GM21367 (cell line): ENCODE results near the gene CELSR2.

ENCODE experiments used
- ATAC-seq: cut with Tn5 transposase; IDR thresholded peaks from one replicate; pipeline ENCODE4 v1.9.1; 2021; ENCODE audit not compliant: unreplicated experiment

CELSR2 gene

DNA sequence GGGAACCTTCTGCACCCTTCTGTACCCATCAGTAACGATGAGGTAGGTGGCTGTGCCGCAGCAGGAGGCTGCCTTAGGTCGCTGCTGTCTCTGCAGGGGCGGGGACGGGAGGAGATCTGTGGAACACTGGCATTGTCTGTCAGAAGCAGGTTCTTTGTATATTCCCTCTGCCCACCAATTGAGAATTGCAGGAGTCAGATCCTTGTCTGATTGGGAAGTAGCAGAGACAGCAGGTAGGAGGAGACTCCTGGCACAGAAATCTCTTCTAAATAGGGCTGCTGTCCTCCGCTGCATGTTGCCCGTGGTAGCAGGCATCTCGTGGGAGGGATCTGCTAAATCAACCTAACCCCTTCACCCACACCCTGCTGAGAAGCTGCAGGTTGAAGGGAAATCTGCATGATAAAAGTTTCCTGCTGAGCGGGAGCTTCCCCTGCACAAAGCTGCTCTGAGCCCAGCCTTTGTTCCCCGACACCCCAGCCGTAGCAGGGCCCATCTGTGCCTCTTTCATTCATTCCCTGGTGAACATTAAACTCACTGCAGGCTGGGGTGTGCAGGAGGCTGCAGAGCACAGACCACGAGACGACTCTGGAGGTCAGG is 19.7 kb upstream of the CELSR2 start:
- ATAC-seq, result no peak

DNA sequence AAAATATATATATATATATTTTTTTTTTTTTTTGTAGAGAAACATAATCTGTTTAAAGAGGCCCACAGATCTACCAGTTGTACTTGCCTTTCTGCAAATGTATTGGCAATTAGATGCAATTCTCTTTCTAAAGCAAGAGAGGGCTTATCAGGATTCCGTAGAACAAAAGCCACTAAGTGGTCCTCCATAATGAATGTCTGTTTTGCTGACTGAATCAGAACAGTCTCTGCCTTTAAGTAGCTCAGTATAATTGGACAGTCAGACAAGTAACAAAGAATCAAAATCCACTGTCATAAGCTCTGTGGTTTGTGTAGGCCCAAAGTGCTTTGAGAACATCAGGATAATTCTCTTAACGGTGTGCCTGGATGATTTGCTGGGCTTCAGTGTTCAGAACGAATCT is 18.3 kb upstream of the CELSR2 start:
- no peak for ATAC-seq

GRCh38 chr1:109235137-109235536 is 14.2 kb upstream of the CELSR2 start:
- no peak for ATAC-seq

DNA sequence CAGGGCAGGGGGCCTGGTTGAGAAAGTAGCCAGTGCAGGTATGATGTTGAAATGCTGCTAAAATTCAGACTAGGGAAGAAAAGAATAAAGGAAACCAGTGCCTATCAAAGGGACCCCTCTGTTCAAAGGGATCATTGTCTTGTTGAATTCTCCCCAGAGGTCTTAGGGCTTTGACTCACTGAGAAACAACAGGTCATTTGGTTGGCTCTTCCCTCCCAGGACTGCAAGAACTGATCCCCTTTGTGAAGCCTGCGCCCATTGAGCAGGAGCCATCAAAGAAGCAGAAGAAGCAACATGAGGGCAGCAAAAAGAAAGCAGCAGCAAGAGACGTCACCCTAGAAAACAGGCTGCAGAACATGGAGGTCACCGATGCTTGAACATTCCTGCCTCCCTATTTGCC is 11.8 kb upstream of the CELSR2 start:
- ATAC-seq, result no peak

GRCh38 chr1:109238382-109238781 is 11.0 kb upstream of the CELSR2 start:
- no peak for ATAC-seq

DNA sequence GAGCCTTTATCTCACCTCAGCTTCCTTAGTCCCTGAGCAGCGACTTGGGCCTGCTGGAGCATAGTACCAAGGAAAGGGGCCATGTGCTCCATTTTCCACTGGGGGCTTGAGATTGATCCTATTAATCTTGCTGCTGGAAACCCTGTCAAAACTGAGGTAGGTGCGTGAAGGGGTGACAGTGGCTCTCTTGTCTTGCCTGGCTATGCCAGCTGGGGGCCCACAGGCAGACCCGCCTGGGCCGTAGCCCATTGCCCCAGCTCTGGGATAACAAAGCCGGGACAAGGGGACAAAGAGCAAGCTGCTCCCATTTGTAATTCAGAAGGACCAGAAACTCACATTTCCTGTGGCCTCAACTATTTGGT is 10.3 kb upstream of the CELSR2 start:
- no peak for ATAC-seq

DNA sequence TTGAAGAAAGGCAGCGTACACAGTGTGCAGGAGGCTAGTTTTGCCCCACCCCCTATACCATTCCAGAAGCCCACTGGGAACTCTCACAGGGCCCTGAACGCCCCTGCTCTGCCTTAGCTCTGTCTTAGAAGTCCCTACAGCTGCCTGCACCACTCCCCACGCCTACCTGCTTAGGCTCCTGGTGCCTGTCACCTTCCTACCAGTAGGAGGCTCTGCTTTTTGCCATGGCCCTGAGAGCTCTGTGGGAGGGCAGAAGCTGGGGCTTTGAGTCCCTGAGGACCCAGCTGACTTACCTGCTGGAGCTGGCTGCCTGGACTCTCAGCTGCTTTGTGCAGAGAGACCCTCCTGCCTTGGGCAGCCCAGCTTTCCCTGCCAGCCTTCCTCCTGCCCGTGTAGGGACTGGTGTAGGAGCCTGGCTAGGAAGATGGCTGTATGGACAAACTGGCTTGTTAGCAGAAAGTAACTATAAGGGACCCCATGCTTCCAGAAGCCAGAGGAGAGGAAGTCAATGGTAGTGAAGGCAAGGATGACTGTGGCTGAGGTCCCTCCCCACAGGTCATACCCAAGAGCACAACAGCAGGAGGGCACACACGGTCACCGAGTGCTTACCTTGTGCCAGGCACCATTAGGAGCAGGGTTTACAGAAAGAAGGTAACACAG is 9.8 kb upstream of the CELSR2 start:
- no peak for ATAC-seq

DNA sequence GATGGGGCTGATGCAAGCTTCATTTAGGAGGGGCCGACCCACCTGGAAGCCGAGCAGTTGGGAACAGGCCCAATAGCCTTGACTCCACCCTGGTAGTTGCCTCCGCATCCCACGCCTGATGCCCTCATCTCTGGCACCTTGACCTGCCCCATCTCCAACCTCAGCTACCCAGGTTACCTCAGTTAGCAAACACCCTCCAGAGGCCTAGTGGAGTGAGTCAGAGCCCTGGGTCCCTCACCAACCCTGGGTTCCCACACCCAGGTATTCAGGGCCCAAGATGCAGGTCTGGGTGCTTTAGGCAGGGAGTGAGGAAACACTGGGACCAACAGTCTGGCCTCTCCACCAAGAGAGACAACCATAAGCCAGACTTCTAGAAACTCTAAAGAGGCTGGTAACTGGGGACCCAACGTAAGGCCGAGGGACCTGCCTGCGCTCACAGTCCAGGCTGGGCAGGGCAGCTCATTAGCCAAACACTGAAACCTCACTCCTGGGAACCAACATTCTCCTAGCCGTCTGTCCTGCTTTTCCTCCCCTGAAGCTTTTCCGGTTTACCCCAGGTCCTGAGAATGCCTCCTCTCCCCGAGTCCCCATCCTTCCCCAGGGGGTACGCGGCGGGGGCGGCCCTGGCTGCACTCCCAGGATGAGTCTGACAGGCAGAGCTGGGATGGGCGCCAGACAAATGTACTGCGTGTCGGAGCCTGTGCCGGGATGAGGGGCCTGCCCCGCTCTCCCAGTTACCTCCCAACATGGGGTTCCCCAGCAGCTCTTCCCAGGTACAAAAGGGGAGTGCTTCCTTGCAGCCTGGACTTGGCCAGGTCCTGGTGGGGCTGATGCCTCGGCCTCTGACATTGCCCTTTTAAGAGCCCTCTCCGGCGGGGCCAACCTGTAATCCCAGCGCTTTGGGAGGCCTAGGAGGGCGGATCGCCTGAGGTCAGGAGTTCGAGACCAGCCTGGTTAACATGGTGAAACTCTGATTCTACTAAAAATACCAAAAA is 8.9 kb upstream of the CELSR2 start:
- no peak for ATAC-seq

- no peak for ATAC-seq
Measured at GRCh38 chr1:109241344-109241743, 8.0 kb upstream of the CELSR2 start.

- ATAC-seq, result no peak
Measured at GRCh38 chr1:109241841-109242345, 7.4 kb upstream of the CELSR2 start.

- ATAC-seq, result no peak
Measured at GRCh38 chr1:109242387-109242786, 7.0 kb upstream of the CELSR2 start.

GRCh38 chr1:109243221-109243620 is 6.1 kb upstream of the CELSR2 start:
- ATAC-seq, result no peak

GRCh38 chr1:109243860-109244552 is 5.3 kb upstream of the CELSR2 start:
- ATAC-seq, result no peak

DNA sequence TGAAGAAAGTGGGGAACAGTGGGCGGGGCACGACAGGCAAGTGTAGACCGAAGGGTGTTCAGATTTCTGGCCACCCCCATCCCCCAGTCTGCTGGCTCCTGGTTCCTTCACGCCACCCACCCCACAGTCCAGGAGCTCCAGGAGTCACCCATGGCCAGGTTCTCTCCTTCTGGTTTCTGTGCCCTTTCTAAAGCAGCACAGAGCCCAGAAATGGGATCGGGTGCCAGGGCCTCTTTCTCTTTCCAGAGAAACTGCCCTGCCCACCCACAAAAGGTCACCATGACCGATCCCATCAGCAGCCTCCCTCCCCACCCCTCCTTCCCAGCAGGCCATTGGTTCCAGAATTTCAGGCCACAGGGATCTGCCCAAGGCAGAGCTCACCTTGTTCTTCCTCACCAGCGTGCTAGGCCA is 3.2 kb upstream of the CELSR2 start:
- no peak for ATAC-seq

- ATAC-seq, result no peak
Measured at GRCh38 chr1:109247401-109248365, 1.7 kb upstream of the CELSR2 start.

DNA sequence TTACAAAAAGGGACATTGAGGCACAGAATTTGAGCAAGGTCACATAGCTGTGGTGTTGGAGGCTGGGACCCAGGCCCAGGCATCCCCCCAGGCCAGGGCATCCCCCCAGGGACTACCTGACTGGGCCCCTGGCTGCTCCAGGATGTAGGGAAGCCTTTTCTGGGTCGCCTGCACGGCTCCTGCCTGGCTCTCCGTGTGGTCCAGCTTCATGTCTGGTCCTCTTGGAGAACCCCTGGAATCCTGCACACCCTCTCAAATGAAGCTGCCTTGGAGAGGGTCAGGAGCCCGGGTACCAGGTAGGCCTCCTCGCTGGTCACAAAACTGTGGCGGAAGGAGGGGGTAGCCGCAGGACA is 919 bp upstream of the CELSR2 start:
- ATAC-seq, result no peak

DNA sequence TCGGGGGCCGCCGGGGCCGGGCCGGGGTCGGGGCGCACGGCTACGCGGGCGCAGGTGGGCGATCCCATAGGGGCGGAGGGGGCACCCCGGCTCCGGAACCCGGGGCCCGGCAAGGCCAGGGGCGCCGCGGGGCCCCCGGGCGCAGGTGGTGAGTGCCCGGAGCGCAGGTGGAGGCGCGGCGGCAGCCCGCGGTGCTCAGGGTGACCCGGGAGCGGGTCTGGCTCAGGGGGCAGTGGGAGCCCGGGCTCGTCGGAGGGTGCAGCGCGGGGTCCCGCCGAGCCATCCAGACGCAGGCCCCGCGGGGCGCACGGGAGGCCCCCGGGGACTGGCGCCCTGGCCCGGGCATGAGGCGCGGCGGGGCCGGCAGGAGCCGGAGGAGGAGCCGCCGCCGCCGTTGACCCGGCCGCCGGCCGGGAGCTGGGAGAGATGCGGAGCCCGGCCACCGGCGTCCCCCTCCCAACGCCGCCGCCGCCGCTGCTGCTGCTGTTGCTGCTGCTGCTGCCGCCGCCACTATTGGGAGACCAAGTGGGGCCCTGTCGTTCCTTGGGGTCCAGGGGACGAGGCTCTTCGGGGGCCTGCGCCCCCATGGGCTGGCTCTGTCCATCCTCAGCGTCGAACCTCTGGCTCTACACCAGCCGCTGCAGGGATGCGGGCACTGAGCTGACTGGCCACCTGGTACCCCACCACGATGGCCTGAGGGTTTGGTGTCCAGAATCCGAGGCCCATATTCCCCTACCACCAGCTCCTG is 489 bp downstream of the CELSR2 start:
- peak; percentile 30 for ATAC-seq

- no peak for ATAC-seq
Measured at GRCh38 chr1:109250454-109251276, 1.3 kb downstream of the CELSR2 start.
